Fibroblast of villous mesenchyme (primary cell): ENCODE measurements around the gene ORM2. TPM values are rescaled to one million over a fixed set of nuclear protein-coding genes. Genes with fewer than 3 reads are reported as not detected.
"Not testable (repeated sequence)": the region's sequence is repeated elsewhere in the genome, so short reads cannot be mapped to it uniquely, and the experiment has no call there.

Experiments used
- DNase-seq: peaks from one replicate; pipeline ENCODE4 v3.0.0-alpha.2; 2010; ENCODE audit warnings: low read depth
- H3K4me3 ChIP-seq: 2 replicates; pipeline ENCODE4 v1.5.1; 2011; ENCODE audit warnings: low read depth, mild to moderate bottlenecking, low read length
- CTCF ChIP-seq: IDR thresholded peaks from 2 replicates; pipeline ENCODE4 v1.5.1; 2012; ENCODE audit warnings: low read depth, mild to moderate bottlenecking, low read length; ENCODE audit not compliant: insufficient read depth
- total RNA-seq: library from RNA; depleted of rRNA; stranded (reverse); fragments of >200 nt; gene quantifications from 2 replicates; pipeline ENCODE4 v1.2.3, GENCODE V29; 2012

ORM2 gene
- total RNA-seq, 1 donor: not detected

GRCh38 chr9:114330636-114331035 is 967 bp downstream of the ORM2 start:
- no peak for TF ChIP-seq CTCF
- DNase-seq: no peak
- H3K4me3 ChIP-seq: no peak overlapping the region

DNA sequence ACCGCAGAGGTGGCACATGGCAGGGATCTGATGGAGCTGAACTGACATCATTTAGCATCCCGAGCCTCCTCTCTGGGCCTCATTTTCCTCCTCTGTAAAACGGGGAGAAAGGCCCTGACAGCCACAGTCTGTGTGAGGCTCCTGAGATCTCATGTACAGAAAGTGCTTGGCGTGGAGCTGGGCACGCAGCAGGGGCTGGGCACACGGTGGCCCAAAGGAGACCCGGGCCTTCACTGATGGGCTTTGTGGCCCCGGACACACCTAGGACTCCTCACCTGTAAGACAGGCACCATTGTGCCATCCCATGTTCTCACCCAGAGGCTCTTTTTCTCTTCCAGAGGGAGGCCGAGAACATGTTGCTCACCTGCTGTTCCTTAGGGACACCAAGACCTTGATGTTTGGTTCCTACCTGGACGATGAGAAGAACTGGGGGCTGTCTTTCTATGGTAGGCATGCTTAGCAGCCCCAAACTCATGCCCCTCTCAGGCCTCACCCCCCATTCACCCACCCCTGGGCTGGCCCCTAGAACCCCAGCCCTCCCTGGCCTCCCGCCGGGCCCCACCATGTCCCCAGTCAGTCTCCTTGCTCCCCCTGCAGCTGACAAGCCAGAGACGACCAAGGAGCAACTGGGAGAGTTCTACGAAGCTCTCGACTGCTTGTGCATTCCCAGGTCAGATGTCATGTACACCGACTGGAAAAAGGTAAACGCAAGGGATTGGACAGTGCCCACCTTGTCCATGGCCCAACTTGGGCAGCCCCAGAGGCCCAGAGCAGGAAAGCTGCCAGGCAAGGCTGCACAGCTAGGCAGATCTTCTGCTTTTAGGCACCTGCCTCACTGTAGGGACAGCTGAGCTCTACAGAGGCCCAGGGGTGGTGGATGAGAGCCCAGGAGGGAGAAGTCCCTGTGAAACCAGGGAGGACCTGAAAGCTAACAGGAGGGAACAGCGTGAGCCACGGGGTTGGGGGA is 1.8 kb downstream of the ORM2 start:
- H3K4me3 ChIP-seq, DNase-seq: not testable (repeated sequence)

DNA sequence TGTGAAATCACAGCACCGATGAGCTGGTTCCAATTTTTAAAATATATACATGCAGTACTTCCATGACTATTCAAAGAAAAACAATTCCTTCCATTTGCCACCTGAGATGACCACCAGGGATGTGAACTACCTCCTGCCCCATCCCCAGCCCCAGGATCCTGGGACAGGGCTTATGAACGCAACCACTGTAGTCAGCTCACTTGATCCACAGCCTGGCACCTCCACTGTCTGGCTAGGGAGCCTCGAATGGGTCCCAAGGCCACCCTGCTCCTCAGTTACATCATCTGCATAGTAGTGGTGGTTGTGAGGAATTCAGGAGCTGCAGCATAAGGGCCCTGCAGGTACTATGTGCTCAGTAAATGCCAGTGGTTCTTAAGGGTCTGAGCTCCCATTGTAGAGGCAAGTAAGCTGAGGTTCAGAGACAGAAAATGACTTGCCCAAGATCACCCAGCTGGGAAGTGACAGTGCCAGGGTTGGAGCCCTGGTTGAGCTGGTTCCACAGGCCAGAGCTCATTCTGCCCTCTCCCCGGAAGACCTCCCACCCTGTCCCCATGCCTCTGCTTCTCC is 2.9 kb downstream of the ORM2 start:
- H3K4me3 ChIP-seq, DNase-seq: not testable (repeated sequence)

- not testable (repeated sequence) for DNase-seq, H3K4me3 ChIP-seq
Measured at GRCh38 chr9:114333718-114334117, 4.0 kb downstream of the ORM2 start.

- no peak for TF ChIP-seq CTCF
Measured at GRCh38 chr9:114334490-114334889, 4.8 kb downstream of the ORM2 start.

DNA sequence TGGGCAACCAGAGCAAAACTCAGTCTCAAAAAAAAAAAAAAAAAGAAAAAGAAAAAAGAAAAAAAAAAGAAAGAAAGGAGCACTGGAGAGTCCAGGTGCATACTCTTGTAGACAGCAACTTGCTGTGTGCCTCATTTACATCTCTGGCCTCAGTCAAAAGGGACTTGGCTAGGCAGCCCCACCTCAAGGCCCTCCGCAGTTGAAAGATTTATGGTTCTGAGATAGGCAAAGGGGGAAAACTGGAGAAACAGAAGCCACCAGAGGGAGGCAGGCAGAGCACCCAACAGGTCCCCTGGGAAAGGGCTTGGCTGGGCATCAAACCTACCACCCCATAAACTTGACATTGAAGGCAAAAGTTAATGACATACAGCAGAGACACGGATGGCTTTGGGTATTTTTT is 6.1 kb downstream of the ORM2 start:
- TF ChIP-seq CTCF: no peak
- H3K4me3 ChIP-seq: no peak overlapping the region

More at GRCh38 chr9:114334490-114334889, 4.8 kb downstream of the ORM2 start:
- H3K4me3 ChIP-seq: no peak overlapping the region
- no peak for DNase-seq

DNA sequence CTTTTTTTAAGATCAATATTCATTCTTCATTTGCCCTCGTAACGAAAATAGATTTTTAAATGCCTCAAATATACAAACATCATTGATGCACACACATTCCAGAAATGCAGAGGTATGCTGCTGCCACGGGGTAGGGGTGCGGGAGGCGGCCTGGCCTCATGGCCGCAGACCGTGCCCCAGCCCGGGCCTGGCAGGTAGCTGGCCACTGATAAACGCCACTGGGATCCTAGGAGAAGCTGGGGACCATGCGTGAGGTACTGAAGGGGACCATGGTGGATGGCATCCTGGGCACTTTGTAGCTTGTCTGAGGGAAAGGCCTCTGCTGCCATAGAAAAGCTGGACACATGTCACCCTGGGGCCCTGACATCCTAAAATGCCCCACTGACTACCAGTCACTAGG is 6.5 kb downstream of the ORM2 start:
- DNase-seq: no peak
- TF ChIP-seq CTCF: no peak
- H3K4me3 ChIP-seq: no peak overlapping the region

More for the DNA sequence above, 6.1 kb downstream of the ORM2 start:
- no peak for DNase-seq

- H3K4me3 ChIP-seq: no peak overlapping the region
- no peak for TF ChIP-seq CTCF
- DNase-seq: no peak
Measured at GRCh38 chr9:114336699-114337395, 7.2 kb downstream of the ORM2 start.
